Activated T-helper 1 cell treated with anti-CD3 and anti-CD28 coated beads, Interleukin-2, amount 50 U/mL, for 16 hours (primary cell): ENCODE measurements around the gene PRCP.

Experiments
- DNase-seq, 2 donors: peaks; one replicate each; pipeline ENCODE4 v3.0.0-alpha.2; 2020; ENCODE audit warnings: low read depth in 1 of 2, low spot score in 1 of 2

The PRCP gene

DNA sequence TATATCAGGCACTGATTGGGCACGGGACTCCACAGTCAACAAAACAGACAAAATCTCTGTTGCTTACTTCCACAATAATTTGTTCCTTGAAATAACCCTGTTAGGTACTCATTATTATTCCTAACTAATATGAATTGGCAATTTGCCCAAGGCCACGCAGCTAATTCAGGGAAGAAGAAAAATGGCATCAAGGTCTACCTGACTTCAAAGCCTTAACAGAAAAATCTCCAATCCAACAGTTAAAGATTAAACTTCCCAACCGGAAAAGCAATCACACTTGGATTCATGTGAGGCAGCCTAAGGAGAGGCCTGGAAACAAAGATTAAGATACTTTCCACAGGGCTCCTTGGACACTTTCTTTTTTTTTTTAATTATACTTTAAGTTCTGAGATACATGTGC is 68.9 kb downstream of the PRCP start:
- no peak for DNase-seq

GRCh38 chr11:82830746-82831145 is 69.5 kb downstream of the PRCP start:
- DNase-seq, result no peak

DNA sequence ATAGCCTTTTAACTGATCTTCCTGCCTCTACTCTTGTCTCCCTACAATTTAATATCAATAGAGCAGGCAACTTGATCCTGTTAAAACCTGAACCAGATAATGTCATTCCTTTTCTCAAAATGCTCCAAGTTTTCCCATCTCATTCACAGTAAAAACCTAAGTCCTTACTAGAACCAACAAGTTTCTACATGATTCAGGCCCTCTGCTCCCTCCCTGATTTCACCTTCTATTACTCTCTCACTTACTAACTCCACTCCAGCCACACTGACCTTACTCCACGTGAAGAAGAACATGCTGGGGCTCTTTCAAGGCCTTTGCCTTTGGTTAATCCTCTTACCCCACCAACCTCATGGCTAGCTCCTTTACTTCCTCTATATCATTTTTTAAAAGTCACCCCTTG is 71.1 kb downstream of the PRCP start:
- DNase-seq, result no peak

GRCh38 chr11:82828472-82828871 is 71.8 kb downstream of the PRCP start:
- no peak for DNase-seq

GRCh38 chr11:82826526-82826925 is 73.7 kb downstream of the PRCP start:
- no peak for DNase-seq

DNA sequence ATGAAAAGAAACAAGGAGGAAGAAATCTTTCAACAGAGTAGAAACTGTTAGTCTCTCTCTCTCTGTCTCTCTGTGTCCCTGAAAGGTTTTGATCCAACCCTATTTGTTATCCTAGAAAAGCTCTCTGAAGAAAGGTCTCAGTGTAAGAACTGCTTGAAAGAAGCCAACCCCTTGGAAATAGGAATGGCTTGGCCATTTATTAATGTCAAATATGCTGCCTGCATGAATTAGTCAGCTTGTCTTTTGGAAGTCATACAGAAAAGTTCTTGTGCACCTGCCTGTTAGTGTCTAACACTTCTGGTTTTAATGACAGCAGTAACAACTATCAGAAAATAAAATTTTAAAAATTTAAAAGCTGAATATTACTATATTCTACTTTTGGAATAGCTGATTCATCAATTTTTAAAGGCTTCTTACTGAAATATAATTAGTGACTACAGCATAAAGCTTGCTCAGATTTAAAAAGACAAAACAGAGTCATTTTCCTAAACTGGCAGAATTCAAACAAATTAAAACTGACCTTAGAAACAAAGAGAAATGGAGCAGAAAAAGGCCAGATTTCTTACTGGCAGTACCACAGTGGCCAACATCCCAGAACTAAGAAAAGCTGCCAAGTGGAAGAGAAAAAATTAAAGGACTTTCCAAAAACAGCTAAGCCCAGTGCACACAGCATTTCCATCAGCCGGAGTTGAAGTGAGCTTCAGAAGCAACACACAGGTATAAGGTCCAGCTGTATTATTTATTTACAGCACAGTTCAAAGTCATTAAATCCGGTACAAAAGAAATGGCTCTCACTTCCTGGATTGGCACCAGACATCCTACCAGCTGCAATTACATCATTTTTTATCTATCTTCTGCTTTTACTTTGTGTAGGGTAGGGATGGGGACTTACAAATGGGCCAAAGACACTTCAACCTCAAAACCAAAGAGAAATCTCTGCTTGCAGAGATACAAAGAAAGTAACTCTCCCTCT is 76.3 kb downstream of the PRCP start:
- DNase-seq, result no peak

GRCh38 chr11:82818409-82819043 is 81.7 kb downstream of the PRCP start:
- DNase-seq, result no peak

DNA sequence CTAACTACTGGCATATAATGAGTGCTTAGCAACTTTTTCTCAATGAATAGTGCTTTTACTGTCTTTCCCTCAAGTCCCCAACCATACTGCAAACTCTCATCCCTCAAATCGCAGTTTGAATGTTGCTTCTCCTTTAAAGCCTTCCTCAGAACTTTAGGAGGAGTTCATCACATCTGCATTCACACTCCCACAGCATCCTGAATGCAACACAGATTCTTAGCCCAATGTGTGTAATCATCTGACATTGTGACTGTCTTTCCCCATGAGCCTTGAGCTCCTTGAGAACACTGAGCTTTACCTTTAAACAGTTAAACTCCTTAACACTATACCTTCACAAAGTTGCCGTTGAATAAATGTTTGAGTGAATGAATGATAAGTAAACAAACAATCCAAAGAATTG is 84.8 kb downstream of the PRCP start:
- DNase-seq, result no peak

GRCh38 chr11:82814379-82814778 is 85.9 kb downstream of the PRCP start:
- DNase-seq, result no peak

DNA sequence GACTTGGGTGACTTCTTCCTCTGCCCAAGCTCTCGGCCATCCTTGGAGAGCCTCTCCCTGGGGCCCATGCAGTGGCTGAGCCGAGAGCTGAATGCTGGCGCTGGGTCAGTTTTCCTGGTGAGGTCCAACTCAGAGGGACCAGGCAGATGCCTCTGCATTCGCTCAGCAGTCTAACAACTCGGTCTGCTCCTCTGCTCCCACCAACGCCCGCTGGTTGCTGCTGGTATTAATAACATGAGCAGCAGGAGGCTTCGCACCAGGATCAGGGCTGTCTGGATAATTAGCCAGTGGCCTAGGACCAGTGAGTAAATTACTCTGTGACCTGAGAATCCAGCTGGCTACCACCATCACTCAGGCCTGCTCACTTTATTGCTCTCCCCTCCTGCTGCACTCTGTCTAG is 88.9 kb downstream of the PRCP start:
- DNase-seq, result no peak

DNA sequence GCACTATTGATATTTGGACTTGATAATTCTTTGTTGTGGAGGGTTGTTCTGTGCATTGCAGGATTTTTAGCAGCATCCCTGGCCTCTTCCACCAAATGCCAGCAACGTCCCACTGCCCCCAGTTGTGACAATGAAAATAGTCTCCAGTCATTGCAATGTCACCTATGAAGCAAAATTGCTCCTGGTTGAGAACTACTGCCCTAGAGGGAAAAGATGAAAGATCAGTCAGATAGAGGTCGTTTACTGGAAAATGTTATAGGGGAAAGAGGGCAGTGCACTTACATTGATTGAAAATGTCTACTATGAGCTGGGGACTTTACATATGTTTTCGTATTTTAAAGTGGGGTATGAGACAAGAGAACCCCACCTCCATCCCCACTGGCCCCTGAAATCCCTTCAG is 89.5 kb downstream of the PRCP start:
- no peak for DNase-seq

DNA sequence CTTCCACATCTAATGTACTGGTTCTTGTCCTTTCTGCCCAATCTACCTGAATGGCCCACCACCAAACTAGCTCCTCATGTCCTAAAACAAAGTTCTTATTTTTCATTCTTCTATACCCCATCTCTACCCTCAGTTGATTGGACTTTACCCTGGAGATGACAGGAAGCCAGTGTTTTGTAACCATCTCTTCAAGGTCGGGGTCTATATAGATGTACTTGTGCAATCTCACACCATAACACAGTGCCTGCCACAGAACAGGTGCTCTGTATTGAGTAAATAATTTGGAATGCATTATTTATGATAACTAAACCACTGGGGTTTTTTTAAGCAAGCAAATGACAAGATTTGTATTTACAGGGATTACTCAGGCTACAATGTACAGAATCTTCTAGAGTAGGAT is 89.9 kb downstream of the PRCP start:
- DNase-seq, result no peak

GRCh38 chr11:82807646-82808045 is 92.6 kb downstream of the PRCP start:
- no peak for DNase-seq

- DNase-seq, result no peak
These were observed 97.5 kb downstream of the PRCP start for GRCh38 chr11:82802710-82803109.

DNA sequence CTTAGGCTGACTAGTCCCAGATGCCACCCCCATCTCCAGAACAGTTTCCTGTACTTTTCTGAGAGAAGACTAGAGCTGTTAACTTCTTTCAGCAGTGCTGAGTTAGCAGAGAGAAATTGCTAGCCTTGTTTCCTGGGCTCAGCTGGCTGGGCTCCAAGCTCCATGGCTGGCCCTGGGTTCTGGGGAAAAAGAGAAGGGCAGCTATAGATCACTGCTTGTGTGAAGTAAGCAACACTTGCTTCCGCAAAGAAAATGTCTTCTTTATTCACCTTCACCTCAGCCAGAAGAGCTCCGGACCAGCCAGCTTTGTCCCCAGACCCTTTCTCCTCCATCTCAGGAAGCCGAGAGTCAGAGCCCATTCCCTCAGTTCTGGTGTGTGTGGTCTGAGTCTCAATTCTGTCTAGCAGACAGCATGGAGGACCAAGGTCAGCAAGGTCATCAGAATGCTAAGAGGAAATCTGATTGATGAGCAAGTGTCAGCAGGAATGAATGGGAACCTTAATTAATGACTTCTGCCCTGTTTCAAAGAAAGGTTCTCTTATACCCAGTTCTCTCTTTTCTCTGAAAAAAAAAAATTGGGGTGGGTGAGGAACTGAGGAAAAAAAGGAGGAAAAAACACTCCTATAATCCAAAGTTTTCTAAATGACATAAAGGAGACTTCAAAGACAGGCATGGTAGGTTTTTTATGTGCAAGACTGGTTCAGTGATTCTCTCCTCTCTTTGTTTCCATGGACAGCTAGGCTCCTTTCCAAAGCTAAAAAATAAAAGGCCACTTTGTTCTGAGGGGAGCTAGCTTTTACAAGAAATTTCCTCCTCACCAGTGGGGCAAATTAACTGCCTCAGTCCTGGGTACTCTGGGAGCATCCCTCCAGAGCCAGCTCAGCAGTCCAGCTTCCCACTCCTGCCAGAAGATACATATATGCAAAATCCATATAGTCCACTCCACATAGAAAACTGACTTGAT is 103.0 kb downstream of the PRCP start:
- no peak for DNase-seq

GRCh38 chr11:82794490-82794889 is 105.7 kb downstream of the PRCP start:
- DNase-seq, result no peak

- DNase-seq, result no peak
These were observed 107.2 kb downstream of the PRCP start for GRCh38 chr11:82792822-82793569.

DNA sequence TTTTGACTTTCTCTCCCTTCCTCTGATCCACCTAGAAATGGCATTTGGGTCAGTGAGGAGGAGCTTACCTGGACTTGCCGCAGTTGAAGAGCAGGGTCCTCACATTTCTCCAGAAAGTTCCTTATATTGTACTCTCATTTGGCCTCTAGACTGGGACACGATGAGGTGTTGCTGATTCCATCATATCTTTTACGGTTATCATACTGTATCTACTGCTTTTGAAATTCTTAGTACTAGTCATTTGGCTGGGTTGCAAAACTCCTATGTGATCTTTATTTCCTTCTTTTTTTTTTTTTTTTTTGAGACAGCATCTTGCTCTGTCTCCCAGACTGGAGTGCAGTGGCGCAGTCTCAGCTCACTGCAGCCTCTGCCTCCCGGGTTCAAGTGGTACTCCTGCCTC is 107.9 kb downstream of the PRCP start:
- no peak for DNase-seq

- no peak for DNase-seq
These were observed 108.5 kb downstream of the PRCP start for GRCh38 chr11:82791779-82792178.

- no peak for DNase-seq
These were observed 109.3 kb downstream of the PRCP start for GRCh38 chr11:82790723-82791484.
